SU-DHL-6 (cell line): ENCODE data around the gene AGFG1.

ENCODE experiments used
- CTCF ChIP-seq: fragments of 200-600 bp; sonication (generic); IDR thresholded peaks from one replicate; pipeline ENCODE4 v1.5.1; 2017; ENCODE audit warnings: antibody characterized with exemption, mild to moderate bottlenecking, low read length, moderate library complexity; ENCODE audit not compliant: insufficient read depth, poor library complexity, severe bottlenecking
- EZH2phosphoT487 ChIP-seq: fragments of 200-600 bp; sonication (generic), shearing (Covaris generic); conservative IDR thresholded peaks from 2 replicates; pipeline ENCODE4 v1.6.1; 2018; ENCODE audit warnings: mild to moderate bottlenecking, antibody characterized with exemption, low read length, moderate library complexity, mixed read lengths

GRCh38 chr2:227536445-227536844 lies 64.5 kb downstream of the AGFG1 start:
- TF ChIP-seq EZH2phosphoT487 (no peak), CTCF (no peak)
